Breast epithelium (tissue), 4 donors: ENCODE data around the gene FLCN. TPM values are rescaled to one million over a fixed set of nuclear protein-coding genes. Genes with fewer than 3 reads are reported as not detected.

Source experiments
- DNase-seq, 2 donors: peaks; one replicate each; pipeline ENCODE4 v3.0.0-alpha.2; 2019; ENCODE audit warnings: low spot score in 2 of 2
- H3K27ac ChIP-seq, 2 donors: fragments of 200-600 bp; sonication (generic) in 1 of 2; one replicate each; pipeline ENCODE4 v1.5.1; 2016 to 2019; ENCODE audit warnings: mild to moderate bottlenecking in 1 of 2
- H3K27me3 ChIP-seq, 2 donors: fragments of 200-600 bp; sonication (generic) in 1 of 2; one replicate each; pipeline versions ENCODE4 v1.5.1 to v1.6.0; 2017 to 2019; ENCODE audit warnings: control low read depth in 1 of 2, mild to moderate bottlenecking in 1 of 2
- H3K36me3 ChIP-seq: fragments of 200-600 bp; one replicate; pipeline ENCODE4 v1.5.1; 2019
- H3K4me1 ChIP-seq, 2 donors: fragments of 200-600 bp; sonication (generic); one replicate each; pipeline ENCODE4 v1.5.1; 2016 to 2019; ENCODE audit warnings: control low read depth in 1 of 2
- H3K4me3 ChIP-seq, 3 donors: fragments of 200-600 bp; sonication (generic); 1 replicate in 2 of 3; 2 replicates in 1 of 3; pipeline ENCODE4 v1.5.1; 2016 to 2019; ENCODE audit warnings: mild to moderate bottlenecking in 3 of 3, moderate library complexity in 2 of 3
- H3K9me3 ChIP-seq, 2 donors: fragments of 200-600 bp; sonication (generic) in 1 of 2; one replicate each; pipeline ENCODE4 v1.5.1; 2016 to 2019; ENCODE audit warnings: control low read depth in 1 of 2
- CTCF ChIP-seq, 3 donors: fragments of 450-650 bp; IDR thresholded peaks; one replicate each; pipeline ENCODE4 v1.5.1; 2016 to 2017; ENCODE audit warnings: antibody characterized with exemption in 3 of 3, mild to moderate bottlenecking in 3 of 3, moderate library complexity in 3 of 3
- POLR2A ChIP-seq: fragments of 450-650 bp; IDR thresholded peaks from one replicate; pipeline ENCODE4 v1.6.1; 2016; ENCODE audit warnings: antibody characterized with exemption, mild to moderate bottlenecking, moderate library complexity
- POLR2AphosphoS5 ChIP-seq, 3 donors: sonication (generic); formaldehyde crosslinking; IDR thresholded peaks; one replicate each; pipeline ENCODE4 v1.6.1; 2017; ENCODE audit warnings: antibody characterized with exemption in 3 of 3
- intact Hi-C: fragments of 100-400 bp; cut with DNase I; formaldehyde crosslinking; loops from one replicate; pipeline ENCODE4 v1.15.1; 2023; ENCODE audit warnings: low total_unique reads
- total RNA-seq, 3 donors: library from RNA; depleted of rRNA; stranded (reverse); fragments of >200 nt; gene quantifications; one replicate each; pipeline ENCODE4 v1.1.0, GENCODE V29; 2016

FLCN gene
- total RNA-seq, 3 donors from 2014 or later, result 39.7 to 61.1 (median 57.0) TPM

- H3K36me3 ChIP-seq, result no peaks in the 10 kb centered on the region
- intact Hi-C loops, result loop anchor here (5.0 kb wide), 1 partner anchor 55 kb away; no protein-coding TSS in a partner anchor
- peaks cover 8 to 19% of the 10 kb centered on the region in 2 donors for H3K4me1 ChIP-seq
- TF ChIP-seq POLR2AphosphoS5 (IDR thresholded peaks at IDR 0.05) (no peak), POLR2A (no peak), CTCF (IDR thresholded peaks at IDR 0.05) (no peak)
- H3K27me3 ChIP-seq, result no peaks in the 10 kb centered on the region
- peak overlapping the region in 2 of 3 donors; percentile 58 to 74 for H3K4me3 ChIP-seq
- no peaks in the 10 kb centered on the region for H3K9me3 ChIP-seq
- no peak for DNase-seq
- H3K27ac ChIP-seq, result peak overlapping the region; percentile 93 to 95
Observed at GRCh38 chr17:17206913-17207335, 30.0 kb downstream of the FLCN start.

GRCh38 chr17:17206124-17206912, 30.6 kb downstream of the FLCN start, which contains the start of gene PLD6:
Gene PLD6, minus strand, starts transcription at chr17:17206333. Its CDS starts 47 bp downstream, at chr17:17206286.
- H3K36me3 ChIP-seq, result no peaks in the 10 kb centered on the region
- peak; percentile 80 to 87 for DNase-seq
- intact Hi-C loops, result loop anchor here (5.0 kb wide), 1 partner anchor 54 kb away; no protein-coding TSS in a partner anchor
- H3K9me3 ChIP-seq, result no peaks in the 10 kb centered on the region
- no peak for TF ChIP-seq CTCF (IDR thresholded peaks at IDR 0.05)
- TF ChIP-seq POLR2A, result no peak
- TF ChIP-seq POLR2AphosphoS5 (IDR thresholded peaks at IDR 0.05), result peak; percentile 56 to 66 (median 57)
- H3K4me3 ChIP-seq, result peak within 1 kb of the TSS; percentile 49 to 74 (median 58)
- no peaks in the 10 kb centered on the region for H3K27me3 ChIP-seq
- peaks cover 8 to 19% of the 10 kb centered on the region in 2 donors for H3K4me1 ChIP-seq
- H3K27ac ChIP-seq, result peak within 1 kb of the TSS; percentile 93 to 95

GRCh38 chr17:17205368-17206123, 31.4 kb downstream of the FLCN start:
- Histone ChIP-seq H3K9me3 (no peaks in the 10 kb centered on the region), H3K4me3 (peak overlapping the region; percentile 49 to 74 (median 58)), H3K4me1 (peaks cover 8 to 19% of the 10 kb centered on the region in 2 donors), H3K27ac (peak overlapping the region; percentile 93 to 95), H3K27me3 (no peaks in the 10 kb centered on the region), H3K36me3 (no peaks in the 10 kb centered on the region)
- TF ChIP-seq CTCF (IDR thresholded peaks at IDR 0.05) (no peak), POLR2AphosphoS5 (IDR thresholded peaks at IDR 0.05) (no peak), POLR2A (no peak)
- intact Hi-C loops, result loop anchor here (5.0 kb wide), 1 partner anchor 53 kb away; no protein-coding TSS in a partner anchor
- DNase-seq, result no peak

GRCh38 chr17:17204635-17205231, 32.2 kb downstream of the FLCN start:
- no peaks in the 10 kb centered on the region for H3K9me3 ChIP-seq
- H3K36me3 ChIP-seq, result no peaks in the 10 kb centered on the region
- intact Hi-C loops, result loop anchor here (5.0 kb wide), 1 partner anchor 52 kb away; no protein-coding TSS in a partner anchor
- no peaks in the 10 kb centered on the region for H3K27me3 ChIP-seq
- no peak for DNase-seq
- H3K4me3 ChIP-seq, result peak overlapping the region; percentile 49 to 74 (median 58)
- TF ChIP-seq POLR2AphosphoS5 (IDR thresholded peaks at IDR 0.05) (no peak), POLR2A (no peak), CTCF (IDR thresholded peaks at IDR 0.05) (no peak)
- peaks cover 8 to 19% of the 10 kb centered on the region in 2 donors for H3K4me1 ChIP-seq
- peak overlapping the region; percentile 93 to 95 for H3K27ac ChIP-seq
